GM21526 (cell line): ENCODE results near the gene RFX4.

Experiments
- ATAC-seq: cut with Tn5 transposase; IDR thresholded peaks from one replicate; pipeline ENCODE4 v1.9.1; 2021; ENCODE audit warnings: moderate library complexity; ENCODE audit not compliant: unreplicated experiment, low FRiP score

RFX4 gene

GRCh38 chr12:106790020-106790419 is 207.2 kb downstream of the RFX4 start:
- ATAC-seq: no peak

GRCh38 chr12:106791531-106791930 is 208.7 kb downstream of the RFX4 start:
- ATAC-seq: no peak

- no peak for ATAC-seq
These were observed 211.6 kb downstream of the RFX4 start for GRCh38 chr12:106794369-106794768.

DNA sequence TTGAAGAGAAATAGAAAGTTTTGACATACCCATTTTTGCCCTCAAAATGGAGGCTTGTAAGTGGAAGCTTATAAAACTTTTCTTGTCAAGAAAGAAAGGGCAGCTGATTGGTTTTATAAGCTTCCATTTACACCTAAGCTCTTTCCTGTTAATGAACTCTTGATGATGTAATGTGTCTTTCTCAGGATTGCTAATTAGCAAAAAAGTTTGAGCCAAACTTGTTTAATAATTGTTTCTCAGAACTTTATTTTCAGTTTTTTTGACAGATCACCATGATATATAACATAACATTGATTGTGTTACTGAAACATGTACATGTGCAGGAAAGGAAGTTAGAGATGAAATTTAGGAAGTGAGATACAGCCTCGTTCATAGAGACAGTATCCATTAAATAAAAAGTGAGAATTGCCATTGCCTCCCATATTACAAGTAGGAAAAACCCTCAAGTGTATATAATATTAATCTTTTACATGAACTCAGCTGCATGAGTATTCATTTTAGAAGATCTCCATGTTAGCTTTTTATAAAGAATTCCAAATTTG is 218.4 kb downstream of the RFX4 start:
- ATAC-seq: no peak

DNA sequence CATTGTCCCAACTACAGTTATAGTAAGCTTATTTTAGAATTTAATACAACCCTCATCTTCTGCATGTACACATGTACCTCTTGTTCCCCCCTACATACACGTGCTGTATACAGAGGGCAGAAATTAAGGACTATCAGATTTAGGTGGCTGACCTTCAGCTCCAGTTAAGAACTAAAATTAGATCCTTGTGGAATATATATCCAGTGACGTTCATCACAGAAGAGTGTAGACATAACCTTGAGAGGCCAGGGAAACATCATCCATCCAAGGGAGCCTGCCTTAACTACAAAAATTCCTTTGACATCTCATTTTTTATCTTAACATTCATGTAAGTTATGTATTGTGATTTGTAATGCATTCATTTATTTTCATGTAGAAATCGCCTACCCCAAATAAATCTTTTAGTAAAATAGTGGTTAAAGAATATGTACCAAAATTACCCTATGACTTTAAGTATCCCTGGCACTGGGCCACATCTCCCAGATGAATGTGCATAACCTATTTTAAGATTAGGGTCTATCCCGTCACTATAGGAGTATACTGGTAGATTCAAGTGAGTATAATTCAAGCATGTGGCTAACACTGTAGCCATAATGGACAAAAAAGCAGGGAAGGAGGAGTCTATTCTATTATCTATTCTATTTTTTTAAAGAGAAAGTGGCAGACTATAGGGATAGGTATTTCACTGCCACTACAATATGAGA is 219.2 kb downstream of the RFX4 start:
- ATAC-seq: no peak

DNA sequence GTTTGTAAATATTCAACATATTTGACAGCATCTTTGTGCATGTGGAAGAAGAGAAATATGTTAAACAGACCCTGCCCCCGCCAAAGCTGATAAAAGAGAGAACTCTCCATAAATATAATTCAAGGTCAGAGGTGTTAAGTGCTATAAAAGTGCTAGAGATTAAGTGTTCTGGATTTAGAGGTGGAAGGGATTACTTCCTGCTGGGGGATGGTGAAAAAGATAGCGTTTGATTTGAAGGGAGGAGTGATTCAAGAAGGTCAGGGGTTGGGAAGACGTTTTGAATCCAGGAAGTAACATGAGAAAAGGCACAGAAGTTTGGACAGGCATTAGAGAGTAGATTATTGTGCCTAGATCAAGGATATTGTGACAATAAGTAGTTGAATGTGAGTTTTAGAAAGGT is 221.9 kb downstream of the RFX4 start:
- ATAC-seq: no peak
